ENCODE measurements around the gene BATF.

BATF gene

GRCh38 chr14:75504411-75504810, 17.9 kb upstream of the BATF start:
- no peak for TF ChIP-seq CTCF (conservative IDR thresholded peaks at IDR 0.05; ENCODE audit: low read depth, low read length)
- no peak overlapping the region for H3K4me3 ChIP-seq (ENCODE audit: low read length)
- DNase-seq (ENCODE audit: low read depth), result no peak

GRCh38 chr14:75506930-75507329, 15.3 kb upstream of the BATF start:
- no peak overlapping the region for H3K4me3 ChIP-seq (ENCODE audit: low read length)
- DNase-seq (ENCODE audit: low read depth), result no peak
- TF ChIP-seq CTCF (conservative IDR thresholded peaks at IDR 0.05; ENCODE audit: low read depth, low read length), result no peak

GRCh38 chr14:75510547-75510946, 11.7 kb upstream of the BATF start:
- no peak for DNase-seq (ENCODE audit: low read depth)
- no peak for TF ChIP-seq CTCF (conservative IDR thresholded peaks at IDR 0.05; ENCODE audit: low read depth, low read length)
- H3K4me3 ChIP-seq (ENCODE audit: low read length), result no peak overlapping the region

- DNase-seq (ENCODE audit: low read depth), result no peak
- no peak for TF ChIP-seq CTCF (conservative IDR thresholded peaks at IDR 0.05; ENCODE audit: low read depth, low read length)
- no peak overlapping the region for H3K4me3 ChIP-seq (ENCODE audit: low read length)
Observed at GRCh38 chr14:75511201-75511600, 11.1 kb upstream of the BATF start.

- no peak overlapping the region for H3K4me3 ChIP-seq (ENCODE audit: low read length)
- no peak for TF ChIP-seq CTCF (conservative IDR thresholded peaks at IDR 0.05; ENCODE audit: low read depth, low read length)
- no peak for DNase-seq (ENCODE audit: low read depth)
Observed at GRCh38 chr14:75513911-75514672, 8.2 kb upstream of the BATF start.

- no peak for TF ChIP-seq CTCF (conservative IDR thresholded peaks at IDR 0.05; ENCODE audit: low read depth, low read length)
- DNase-seq (ENCODE audit: low read depth), result no peak
- no peak overlapping the region for H3K4me3 ChIP-seq (ENCODE audit: low read length)
Observed at GRCh38 chr14:75514673-75515628, 7.3 kb upstream of the BATF start.

Data from retinal pigment epithelial cell (primary cell).